ENCODE data around the gene XKR3. TPM values are rescaled to one million over a fixed set of nuclear protein-coding genes. Genes with fewer than 3 reads are reported as not detected.
"Not testable (repeated sequence)": the region's sequence is repeated elsewhere in the genome, so short reads cannot be mapped to it uniquely, and the experiment has no call there.

The XKR3 gene
- total RNA-seq, 1 experiment from 2014 or later: not detected

- POLR2A ChIA-PET; H3K27me3 Mint-ChIP-seq (ENCODE audit: insufficient read depth, unreplicated experiment); H3K27ac Mint-ChIP-seq (ENCODE audit: low read depth, unreplicated experiment); H3K4me3 Mint-ChIP-seq (ENCODE audit: unreplicated experiment); H3K36me3 Mint-ChIP-seq (ENCODE audit: insufficient read depth, unreplicated experiment); H3K4me1 Mint-ChIP-seq (ENCODE audit: insufficient read depth, unreplicated experiment); H3K9me3 Mint-ChIP-seq (ENCODE audit: unreplicated experiment); intact Hi-C loops (cut with micrococcal nuclease); CTCF ChIA-PET; BruUV-seq (replicated peaks); DNase-seq (ENCODE audit: unreplicated experiment): not testable (repeated sequence)
Observed at GRCh38 chr22:16749282-16749681, 75.9 kb downstream of the XKR3 start.

GRCh38 chr22:16748160-16748929 lies 76.9 kb downstream of the XKR3 start:
- not testable (repeated sequence) for BruUV-seq (replicated peaks); H3K9me3 Mint-ChIP-seq (ENCODE audit: unreplicated experiment)

DNA sequence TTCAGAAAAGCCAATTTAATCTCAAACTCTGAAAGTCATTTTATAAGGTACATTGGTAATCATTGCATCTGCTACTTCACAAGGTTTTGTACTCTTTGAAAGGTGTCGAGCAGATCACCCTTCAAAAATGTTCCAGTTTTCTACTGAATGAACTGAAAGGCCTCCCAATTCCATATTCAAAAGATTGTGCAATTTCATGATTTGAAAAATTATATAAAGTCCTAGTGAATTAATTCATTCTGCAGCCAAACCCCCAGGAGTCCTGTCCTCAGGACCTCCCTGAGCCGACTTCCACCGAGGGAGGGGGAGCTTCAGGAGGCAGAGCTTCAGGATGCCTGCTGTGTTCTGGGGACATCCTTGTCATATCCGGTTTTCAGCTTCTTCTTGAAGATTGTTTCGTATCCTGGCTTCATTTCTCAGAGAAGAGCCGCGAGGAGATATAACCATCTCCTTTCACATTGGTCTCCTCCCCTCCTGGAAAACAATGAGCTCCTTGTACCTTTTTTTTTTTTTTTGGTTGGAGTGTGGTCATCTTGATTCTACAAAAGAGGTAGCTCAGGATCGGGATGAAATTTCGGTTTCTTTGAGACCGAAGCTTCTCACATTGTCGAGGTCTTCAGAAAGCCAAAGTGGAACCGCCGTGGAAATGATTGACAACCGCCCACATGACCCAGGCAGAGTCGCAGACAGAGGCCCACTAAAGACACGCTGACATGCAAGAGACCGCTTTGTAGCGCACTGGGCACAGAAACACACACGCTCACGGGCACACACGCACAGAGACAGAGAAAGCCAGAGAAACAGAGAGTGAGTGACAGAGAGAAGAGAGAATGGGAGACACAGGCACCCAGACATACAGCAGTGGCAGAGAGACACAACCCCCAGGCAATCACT lies 77.7 kb downstream of the XKR3 start:
- H3K27me3 Mint-ChIP-seq (ENCODE audit: insufficient read depth, unreplicated experiment); H3K36me3 Mint-ChIP-seq (ENCODE audit: insufficient read depth, unreplicated experiment); H3K4me1 Mint-ChIP-seq (ENCODE audit: insufficient read depth, unreplicated experiment); POLR2A ChIA-PET; BruUV-seq (replicated peaks); H3K27ac Mint-ChIP-seq (ENCODE audit: low read depth, unreplicated experiment); H3K9me3 Mint-ChIP-seq (ENCODE audit: unreplicated experiment); DNase-seq (ENCODE audit: unreplicated experiment); H3K4me3 Mint-ChIP-seq (ENCODE audit: unreplicated experiment); intact Hi-C loops (cut with micrococcal nuclease): not testable (repeated sequence)
- CTCF ChIA-PET: interaction anchor here (0.6 kb wide), 1 partner anchor 60 kb away, joined by 3 read pairs; no protein-coding TSS in a partner anchor

More at GRCh38 chr22:16748160-16748929, 76.9 kb downstream of the XKR3 start:
- intact Hi-C loops (cut with micrococcal nuclease); DNase-seq (ENCODE audit: unreplicated experiment); CTCF ChIA-PET; POLR2A ChIA-PET; H3K36me3 Mint-ChIP-seq (ENCODE audit: insufficient read depth, unreplicated experiment); H3K27ac Mint-ChIP-seq (ENCODE audit: low read depth, unreplicated experiment); H3K27me3 Mint-ChIP-seq (ENCODE audit: insufficient read depth, unreplicated experiment); H3K4me1 Mint-ChIP-seq (ENCODE audit: insufficient read depth, unreplicated experiment); H3K4me3 Mint-ChIP-seq (ENCODE audit: unreplicated experiment): not testable (repeated sequence)

GRCh38 chr22:16734271-16734670 lies 90.9 kb downstream of the XKR3 start:
- POLR2A ChIA-PET; H3K27me3 Mint-ChIP-seq (ENCODE audit: insufficient read depth, unreplicated experiment); H3K9me3 Mint-ChIP-seq (ENCODE audit: unreplicated experiment); H3K36me3 Mint-ChIP-seq (ENCODE audit: insufficient read depth, unreplicated experiment); H3K4me3 Mint-ChIP-seq (ENCODE audit: unreplicated experiment); H3K27ac Mint-ChIP-seq (ENCODE audit: low read depth, unreplicated experiment); H3K4me1 Mint-ChIP-seq (ENCODE audit: insufficient read depth, unreplicated experiment); BruUV-seq (replicated peaks); DNase-seq (ENCODE audit: unreplicated experiment); intact Hi-C loops (cut with micrococcal nuclease): not testable (repeated sequence)
- CTCF ChIA-PET: interaction anchor here (0.7 kb wide), 1 partner anchor 12 kb away, joined by 3 read pairs; no protein-coding TSS in a partner anchor

Other genes starting within 250 kb of the XKR3 start
- gene CCT8L2, start 232.6 kb downstream of the XKR3 start, total RNA-seq (2022): not detected in 2 replicates
- not detected in 2 replicates for gene GAB4, start 182.8 kb upstream of the XKR3 start, total RNA-seq (2022)

All from MCF 10A (cell line).